GM10847 (cell line): ENCODE data around the gene ELAVL2.

ENCODE experiments used
- POLR2A ChIP-seq: IDR thresholded peaks from 2 replicates; pipeline ENCODE4 v1.6.1; 2011; ENCODE audit not compliant: insufficient read length; ENCODE audit errors: extremely low read depth

Gene ELAVL2

GRCh38 chr9:23764219-23764618 is 61.8 kb downstream of the ELAVL2 start:
- TF ChIP-seq POLR2A: no peak

DNA sequence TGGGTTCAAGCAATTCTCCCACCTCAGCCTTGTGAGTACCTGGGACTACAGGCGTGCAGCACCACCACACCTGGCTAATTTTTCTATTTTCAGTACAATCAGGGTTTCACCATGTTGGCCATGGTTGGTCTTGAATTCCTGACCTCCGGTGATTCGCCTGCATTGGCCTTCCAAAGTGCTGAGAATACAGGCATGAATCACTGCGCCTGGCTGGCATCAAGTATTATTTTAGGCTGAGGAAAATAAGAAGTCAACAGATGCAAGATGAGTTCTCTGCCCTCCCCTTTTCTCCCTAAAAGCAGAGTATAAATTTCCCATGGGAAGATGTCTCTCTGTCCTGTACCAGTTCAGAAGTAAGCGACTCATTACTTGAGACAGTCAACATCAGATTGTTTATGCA is 71.5 kb downstream of the ELAVL2 start:
- no peak for TF ChIP-seq POLR2A

DNA sequence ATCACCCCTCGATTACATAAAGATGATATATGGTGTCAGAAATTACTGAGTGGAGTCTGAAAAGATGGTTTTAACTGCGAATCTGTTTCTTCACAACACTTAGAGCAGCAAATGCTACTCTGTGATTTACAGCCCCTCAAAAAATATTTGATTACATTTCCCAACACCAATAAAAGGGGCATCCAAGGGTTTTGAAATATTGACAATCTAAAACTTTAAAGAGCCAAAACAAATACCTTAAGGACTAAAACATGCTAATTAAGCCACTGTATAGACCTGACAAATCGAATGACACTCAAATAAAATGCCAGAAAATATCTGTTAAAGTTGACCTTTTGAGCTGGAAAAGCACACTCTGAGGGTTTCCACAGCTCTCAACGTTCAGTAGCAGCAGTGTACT is 73.2 kb downstream of the ELAVL2 start:
- no peak for TF ChIP-seq POLR2A

DNA sequence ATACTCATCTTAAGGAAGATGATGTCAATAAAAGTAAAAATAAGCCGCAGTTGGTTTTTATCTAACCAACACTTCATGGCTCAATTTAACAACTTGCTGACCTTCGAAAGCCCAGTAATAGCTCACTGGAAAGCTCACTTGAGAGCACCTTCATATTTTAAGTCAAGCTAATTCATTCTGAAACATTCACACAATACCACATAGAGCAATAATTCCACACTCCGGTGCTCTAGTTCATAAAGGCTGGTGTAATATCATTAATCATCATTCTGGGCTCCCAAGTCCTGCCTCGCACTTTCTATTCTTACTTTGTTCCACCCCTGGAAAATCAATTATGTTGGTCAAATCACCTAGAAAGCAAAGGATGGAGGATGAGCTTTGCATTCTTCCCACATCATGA is 74.4 kb downstream of the ELAVL2 start:
- TF ChIP-seq POLR2A: no peak

DNA sequence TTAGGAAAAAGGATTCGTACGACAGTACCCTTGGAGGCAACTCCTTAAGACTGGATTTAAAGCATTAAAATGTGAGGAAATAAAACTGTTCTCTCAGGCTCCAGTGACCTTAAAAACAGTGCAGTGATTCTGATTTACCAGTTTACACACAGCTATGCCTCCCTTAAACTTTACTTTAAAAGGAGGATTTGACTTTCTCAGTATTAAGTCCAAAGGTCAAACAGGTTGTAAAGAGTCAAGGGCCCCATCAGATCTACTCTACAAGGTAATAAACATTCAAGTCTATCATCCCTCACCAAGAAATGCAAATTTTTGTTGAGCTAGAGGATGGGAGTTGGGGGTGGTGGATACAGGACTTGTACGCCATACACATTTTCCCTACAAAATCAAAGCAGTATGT is 75.2 kb downstream of the ELAVL2 start:
- no peak for TF ChIP-seq POLR2A

GRCh38 chr9:23747088-23748075 is 78.7 kb downstream of the ELAVL2 start:
- no peak for TF ChIP-seq POLR2A

GRCh38 chr9:23746317-23746716 is 79.7 kb downstream of the ELAVL2 start:
- no peak for TF ChIP-seq POLR2A

DNA sequence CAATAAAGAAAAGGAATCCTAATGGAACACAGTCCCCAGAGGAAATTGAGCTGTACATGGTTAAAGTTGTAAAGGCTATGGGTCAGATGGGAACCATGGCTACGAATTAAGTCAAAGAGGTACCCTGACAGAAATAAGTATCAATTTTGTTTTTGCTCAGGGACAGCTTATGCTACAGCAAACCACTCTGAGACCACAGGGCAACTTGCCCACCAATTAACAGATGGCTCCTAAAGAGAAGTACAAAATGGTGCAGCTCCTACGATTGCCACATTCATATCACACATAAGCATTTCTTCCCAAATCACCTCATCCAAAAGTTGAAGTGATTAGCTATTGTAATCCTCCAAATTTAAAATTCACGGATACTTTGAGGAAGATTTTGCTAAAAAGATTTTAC is 83.0 kb downstream of the ELAVL2 start:
- TF ChIP-seq POLR2A: no peak

DNA sequence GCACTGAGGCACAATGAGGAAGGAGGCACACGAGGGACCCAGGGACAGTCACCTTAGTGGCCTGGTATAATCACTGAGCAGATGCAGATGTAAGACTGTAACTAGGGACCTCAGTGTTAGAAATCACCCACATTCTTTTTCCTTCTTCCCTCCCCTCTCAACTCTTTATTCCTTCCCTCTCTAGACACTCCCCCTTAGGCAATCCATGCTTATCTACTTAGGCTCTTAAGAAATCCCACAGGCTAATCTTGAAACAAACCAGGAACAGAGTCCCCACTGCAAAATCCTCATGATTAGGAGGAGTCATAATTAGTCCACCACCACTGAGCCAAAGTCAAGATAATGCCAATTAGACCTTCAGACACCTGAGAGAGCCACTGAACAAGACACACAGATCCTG is 84.7 kb downstream of the ELAVL2 start:
- no peak for TF ChIP-seq POLR2A

GRCh38 chr9:23740531-23740930 is 85.5 kb downstream of the ELAVL2 start:
- TF ChIP-seq POLR2A: no peak

DNA sequence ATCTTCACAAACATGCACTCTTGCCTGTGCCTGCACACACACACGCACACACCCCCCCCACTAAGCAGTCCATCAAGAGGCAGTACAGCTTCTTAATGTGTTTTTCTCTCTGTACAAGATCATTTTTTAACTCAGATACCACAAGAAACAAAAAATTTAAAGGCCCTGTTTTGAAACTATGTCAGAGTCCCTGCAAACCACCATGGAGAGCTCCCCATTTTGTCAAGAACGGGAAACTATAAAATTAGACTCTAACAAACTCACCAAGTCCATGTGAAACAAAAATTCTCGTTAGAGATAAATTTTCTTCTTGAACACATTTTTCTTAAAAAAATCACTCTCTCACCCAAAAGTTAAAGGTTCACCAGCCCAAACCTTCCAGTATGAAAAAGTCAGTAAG is 86.3 kb downstream of the ELAVL2 start:
- TF ChIP-seq POLR2A: no peak

- no peak for TF ChIP-seq POLR2A
Measured at GRCh38 chr9:23736293-23736692, 89.7 kb downstream of the ELAVL2 start.

DNA sequence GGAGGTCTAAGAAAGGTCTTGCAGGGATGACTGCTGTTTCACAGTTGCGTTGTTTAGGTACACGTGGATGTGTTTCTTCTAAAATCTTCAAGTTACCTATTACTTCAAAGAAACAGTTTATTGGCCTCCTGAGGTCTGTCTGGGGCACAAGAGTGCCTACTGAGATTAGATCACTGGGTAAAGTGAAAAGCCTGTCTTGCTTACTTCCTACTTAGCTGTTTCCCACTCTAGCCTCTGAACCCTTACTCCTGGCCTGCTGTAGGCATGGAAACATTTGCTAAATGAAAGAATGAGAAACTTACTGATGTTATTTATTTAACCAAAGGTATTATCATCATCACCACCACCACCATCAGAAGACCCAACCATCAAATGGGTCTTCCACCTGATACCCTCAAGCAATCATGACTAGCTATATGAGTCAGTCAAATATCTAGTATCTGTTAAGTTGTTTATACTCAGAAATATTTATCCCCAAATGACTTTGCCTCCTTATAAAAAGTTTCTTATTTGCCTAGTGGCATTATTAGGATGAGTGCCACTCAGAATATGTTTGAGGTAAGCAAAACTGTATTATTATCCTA is 92.5 kb downstream of the ELAVL2 start:
- no peak for TF ChIP-seq POLR2A

- TF ChIP-seq POLR2A: no peak
Measured at GRCh38 chr9:23731353-23731752, 94.7 kb downstream of the ELAVL2 start.

- no peak for TF ChIP-seq POLR2A
Measured at GRCh38 chr9:23730364-23730763, 95.7 kb downstream of the ELAVL2 start.

DNA sequence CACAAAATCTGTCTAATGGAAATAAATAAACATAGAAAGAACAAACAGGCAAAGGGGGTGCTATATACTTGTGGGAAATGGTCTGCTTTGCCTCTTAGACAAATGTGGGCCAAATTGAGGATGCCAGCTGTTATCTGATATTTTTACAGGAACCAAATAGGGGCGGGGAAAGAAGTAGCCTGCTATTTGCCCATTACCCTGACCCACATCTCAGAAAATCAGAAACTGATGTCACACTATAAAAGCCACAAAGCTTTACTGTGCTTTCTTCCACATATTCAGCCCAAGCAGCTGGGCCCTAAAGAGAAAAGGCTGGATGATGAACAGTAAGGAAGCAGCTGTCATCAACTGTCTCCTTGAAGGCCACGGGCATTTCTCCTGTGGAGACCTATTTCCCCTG is 97.3 kb downstream of the ELAVL2 start:
- TF ChIP-seq POLR2A: no peak
